G401 (cell line): ENCODE measurements around the gene GDPD2. TPM values are rescaled to one million over a fixed set of nuclear protein-coding genes. Genes with fewer than 3 reads are reported as not detected.
A peak's percentile ranks its signal among the peaks of the same experiment; 100 is the strongest.

ENCODE experiments used
- DNase-seq: peaks from one replicate; pipeline ENCODE4 v3.0.0-alpha.2; 2015; ENCODE audit warnings: low spot score
- in situ Hi-C: cut with HindIII; loops from 2 replicates; pipeline ENCODE4 v1.10.0; 2016; ENCODE audit warnings: low sequenced_read_pairs, mixed read lengths
- total RNA-seq: library from RNA; depleted of rRNA; stranded (reverse); fragments of >200 nt; shearing (Covaris generic); gene quantifications from 2 replicates; pipeline ENCODE4 v1.2.3, GENCODE V29; 2014

GDPD2 gene
- total RNA-seq, 1 experiment from 2014 or later, result 0.54 TPM

DNA sequence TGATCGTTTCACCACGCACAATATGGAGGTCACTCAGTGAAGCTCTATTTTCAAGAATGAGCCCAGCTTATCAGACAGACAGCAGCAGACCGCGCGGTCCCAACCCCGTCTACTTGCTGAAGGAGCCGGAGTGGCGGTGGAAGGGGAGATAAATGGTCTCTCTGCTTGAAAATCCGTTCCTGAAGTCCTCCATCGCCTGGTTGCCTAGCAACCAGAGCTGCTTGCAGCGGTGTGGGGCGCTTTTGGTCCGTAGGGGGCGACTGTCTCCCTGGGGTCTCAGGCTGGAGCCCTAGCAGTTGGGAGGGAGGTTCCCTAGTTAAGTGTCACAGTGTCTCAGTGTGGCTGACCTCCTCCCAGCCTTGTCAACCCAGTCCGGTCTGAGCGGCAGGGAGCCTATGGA is 13.2 kb downstream of the GDPD2 start:
- no peak for DNase-seq
- in situ Hi-C loops, result no loop called here

DNA sequence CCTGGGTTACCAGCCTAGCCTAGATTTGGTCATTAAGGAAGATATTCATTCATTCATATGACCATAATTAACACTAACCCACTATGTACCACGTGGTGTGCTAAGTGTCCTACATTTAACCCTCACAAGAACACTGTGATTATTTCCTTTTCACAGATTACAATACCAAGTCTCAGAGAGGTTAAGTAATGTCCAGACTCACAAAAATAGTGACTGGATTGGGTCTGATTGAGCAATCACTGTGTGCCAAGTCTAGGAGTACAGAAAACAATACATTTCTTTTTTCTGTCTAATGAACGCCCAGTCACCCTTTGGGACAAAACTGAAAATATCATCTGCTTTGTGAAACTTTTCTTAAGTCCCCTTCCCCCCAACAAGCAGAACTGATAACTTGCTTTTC is 13.9 kb downstream of the GDPD2 start:
- DNase-seq, result no peak
- in situ Hi-C loops, result no loop called here

DNA sequence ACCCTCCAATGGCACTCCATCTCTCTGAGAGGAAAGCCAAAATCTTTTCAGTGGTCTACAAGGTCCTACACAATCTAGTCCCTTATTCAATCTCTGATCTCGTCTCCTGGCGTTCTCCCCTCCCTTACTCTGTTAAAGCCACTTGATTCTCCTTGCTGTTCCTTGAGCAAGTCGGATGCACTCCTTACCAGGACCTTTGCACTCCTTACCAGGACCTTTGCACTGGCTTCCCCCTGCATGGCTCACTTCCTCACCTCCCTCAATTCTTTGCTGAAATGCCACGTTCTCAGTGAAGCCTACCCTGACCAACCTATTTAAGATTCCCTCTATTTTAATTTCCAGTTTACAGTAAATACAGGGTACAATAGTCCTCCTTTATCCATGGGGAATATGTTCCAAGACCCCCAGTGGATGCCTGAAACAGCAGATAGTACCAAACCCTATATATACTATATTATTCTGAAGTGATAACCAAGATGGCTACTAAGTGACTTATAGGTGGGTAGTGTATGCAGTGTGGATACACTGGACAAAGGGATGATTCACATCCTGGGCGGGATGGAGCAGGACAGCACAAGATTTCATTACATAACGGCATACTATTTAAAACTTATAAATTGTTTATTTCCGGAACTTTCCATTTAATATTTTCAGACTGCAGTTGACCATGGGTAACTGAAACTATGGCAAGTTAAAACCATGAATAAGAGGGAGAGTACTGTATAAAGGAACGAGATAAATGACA is 15.0 kb downstream of the GDPD2 start:
- in situ Hi-C loops, result no loop called here
- DNase-seq, result no peak

DNA sequence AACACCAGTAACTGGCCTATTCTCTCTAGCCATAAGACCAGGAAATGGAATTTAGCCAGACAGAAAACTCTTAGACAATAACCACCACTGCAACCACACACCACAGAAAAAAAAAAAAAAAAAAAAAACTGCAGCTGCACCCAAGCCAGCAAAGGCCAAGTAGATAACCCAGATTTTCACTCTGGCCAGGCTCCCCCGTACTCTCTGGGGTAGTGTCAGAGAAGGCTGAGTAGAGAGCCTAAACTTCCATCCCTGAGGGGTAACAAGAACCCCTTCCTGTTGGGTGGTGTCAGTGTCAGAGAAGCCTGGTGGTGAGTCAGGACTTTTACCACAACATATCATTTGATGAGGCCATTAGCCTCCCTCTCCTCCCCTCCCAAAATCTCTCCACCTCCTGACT is 15.9 kb downstream of the GDPD2 start:
- in situ Hi-C loops, result no loop called here
- DNase-seq, result no peak

DNA sequence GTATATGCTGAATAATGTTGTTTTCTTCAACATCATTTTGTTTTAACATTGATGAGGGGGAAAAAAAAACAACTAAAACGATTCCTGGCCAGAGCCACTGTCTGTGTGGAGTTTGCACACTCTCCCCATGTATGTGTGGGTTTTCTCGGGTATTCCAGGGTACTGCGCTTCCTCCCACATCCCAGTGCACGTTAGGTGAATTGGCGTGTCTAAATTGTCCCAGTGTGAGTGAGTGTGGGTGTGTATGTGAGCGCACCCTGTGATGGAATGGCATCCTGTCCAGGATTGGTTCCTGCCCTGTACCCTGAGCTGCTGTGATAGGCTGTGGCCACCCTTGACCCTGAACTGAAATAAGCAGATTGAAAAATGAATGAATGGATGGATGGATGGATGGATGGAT is 19.1 kb downstream of the GDPD2 start:
- no peak for DNase-seq
- in situ Hi-C loops, result no loop called here

DNA sequence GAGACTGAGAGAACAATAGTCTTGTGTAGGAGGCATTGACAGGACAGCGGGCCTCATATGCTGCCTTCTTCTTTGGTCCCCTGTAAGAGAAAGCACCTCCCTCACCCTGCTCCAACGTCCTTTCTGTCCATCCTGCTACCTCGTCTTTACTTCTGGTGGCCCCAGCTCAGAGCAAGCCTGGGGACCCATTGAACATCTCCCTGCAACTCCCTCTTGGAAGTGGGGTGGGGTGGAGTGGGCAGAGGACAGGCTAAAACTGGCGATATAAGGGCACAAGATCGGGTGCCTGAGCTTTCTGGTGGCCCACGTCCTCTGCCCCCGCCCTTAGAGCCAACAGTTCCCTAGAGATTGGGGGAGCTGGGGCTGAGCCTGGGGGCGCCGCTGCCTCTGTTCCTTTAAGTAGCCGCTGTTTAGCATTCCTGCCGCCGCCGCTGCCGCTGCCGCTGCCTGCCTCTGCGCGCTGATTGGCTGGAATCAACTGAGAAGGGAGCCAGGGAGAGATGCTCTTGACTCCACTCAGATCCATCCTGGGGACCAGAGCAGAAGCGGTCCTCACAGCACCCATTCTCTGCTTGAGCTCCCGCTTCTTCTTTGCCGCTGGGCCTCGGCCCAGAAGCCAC is 21.3 kb downstream of the GDPD2 start, which contains the start of gene DLG3:
Gene DLG3 (plus strand): TSS at position 510 of the 620 bp plus-strand sequence. CDS start 367 bp downstream, outside the sequence.
- peak; percentile 81 for DNase-seq

DNA sequence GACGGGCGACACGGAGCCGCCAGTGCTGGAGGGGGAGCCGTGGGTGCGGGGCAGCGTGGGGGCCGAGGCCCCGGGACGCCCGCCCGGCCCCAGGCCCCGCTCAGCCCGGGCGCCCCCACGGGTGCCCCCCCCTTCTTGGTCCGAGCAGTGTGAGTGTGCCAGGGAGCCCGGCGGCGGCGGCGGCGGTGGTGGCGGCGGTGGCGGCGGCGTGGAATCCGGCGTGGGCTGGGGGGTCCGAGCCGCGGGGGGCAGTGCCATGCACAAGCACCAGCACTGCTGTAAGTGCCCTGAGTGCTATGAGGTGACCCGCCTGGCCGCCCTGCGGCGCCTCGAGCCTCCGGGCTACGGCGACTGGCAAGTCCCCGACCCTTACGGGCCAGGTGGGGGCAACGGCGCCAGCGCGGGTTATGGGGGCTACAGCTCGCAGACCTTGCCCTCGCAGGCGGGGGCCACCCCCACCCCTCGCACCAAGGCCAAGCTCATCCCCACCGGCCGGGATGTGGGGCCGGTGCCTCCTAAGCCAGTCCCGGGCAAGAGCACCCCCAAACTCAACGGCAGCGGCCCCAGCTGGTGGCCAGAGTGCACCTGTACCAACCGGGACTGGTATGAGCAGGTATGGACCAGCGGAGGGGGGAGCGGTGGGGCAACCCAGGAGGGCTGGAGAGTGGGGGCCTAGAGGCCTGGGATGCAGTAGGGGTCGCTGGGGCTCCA is 22.0 kb downstream of the GDPD2 start:
- DNase-seq, result no peak
- in situ Hi-C loops, result no loop called here

More for the DNA sequence above, 21.3 kb downstream of the GDPD2 start, which contains the start of gene DLG3:
- in situ Hi-C loops, result no loop called here

DNA sequence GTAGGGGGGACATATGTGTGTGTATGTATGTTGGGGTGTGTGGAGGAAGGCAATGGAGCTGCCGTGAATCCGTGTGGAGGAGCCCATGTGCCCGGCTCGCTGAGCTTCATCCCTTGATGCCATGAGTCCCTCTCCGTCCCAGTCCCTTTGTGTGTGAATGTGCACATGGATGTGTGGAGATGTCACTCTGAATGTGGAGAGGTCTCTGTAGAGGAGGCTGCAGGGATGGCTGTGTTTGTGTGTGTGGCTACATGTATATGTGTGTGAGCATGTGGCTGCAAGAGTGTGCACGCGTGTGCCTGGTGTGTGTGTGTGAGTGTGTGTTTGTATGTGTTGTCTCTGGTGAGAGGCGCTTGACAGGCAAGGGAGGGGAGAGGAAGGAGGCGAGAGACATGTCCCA is 22.8 kb downstream of the GDPD2 start:
- DNase-seq, result peak; percentile 46
- in situ Hi-C loops, result no loop called here

DNA sequence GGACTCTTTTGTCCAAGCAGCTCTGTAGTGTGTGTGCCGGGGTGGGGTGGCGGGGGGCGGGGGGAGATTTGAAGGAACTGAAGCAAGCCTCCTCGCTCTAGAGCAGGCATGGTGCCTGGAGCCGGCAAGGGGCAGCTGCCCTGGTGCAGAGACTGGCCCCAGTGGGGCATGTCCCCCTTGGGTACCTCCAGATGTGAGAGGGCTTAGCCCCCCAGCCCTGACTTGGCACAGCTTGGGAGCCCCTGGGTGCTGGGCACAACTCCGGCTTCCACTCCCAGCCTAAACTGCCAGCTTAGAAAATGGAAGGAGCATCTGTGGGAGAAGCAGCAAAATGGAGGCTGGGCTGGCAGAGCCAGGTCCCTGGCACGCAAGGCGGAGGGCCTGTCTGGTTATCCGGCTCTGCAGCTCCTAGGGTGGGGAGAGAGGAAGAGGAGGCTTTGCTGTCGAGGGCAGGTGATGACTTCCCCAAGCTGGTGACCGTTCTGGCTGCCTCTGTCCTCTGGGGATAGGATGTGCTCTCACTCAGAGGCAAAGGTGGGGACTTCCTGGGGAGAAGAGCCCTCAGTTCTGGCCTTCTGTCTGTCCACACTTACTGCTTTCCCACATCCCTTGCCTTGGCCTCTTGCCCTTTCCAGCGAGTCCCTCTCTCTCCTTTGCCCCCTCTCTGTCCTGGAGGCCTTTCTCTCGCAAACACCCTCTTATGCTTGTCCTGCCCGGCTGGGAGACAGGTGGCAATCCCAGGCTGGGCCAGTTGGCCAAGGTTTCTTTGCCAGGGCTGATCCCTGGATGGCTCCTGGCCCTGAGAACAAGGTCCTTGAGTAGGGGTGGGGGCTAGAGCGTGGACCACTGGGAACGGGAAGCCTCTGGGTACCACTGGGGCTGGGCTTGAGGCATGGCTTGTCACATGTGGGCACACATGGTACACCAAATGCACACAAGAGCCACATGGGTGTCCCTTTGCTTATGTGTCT is 23.6 kb downstream of the GDPD2 start:
- peak; percentile 10 for DNase-seq
- in situ Hi-C loops, result no loop called here

DNA sequence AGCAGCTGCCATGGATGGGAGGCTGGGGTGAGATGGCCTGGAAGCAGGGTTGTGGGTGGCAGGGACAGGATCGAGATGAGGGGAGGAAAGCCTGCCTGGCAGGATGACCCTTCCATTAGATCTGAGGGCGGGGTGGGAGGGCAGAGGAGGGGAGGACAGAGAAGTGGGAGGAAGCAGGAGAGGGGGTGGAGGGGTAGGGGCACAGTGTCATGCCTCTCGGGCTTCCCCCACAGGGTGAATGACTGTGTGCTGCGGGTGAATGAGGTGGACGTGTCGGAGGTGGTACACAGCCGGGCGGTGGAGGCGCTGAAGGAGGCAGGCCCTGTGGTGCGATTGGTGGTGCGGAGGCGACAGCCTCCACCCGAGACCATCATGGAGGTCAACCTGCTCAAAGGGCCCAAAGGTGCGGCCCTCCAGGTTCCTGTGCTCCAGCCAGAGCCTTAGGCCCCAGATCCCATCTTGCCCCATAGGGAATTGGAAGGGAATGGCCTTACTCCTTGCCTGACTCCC is 26.4 kb downstream of the GDPD2 start:
- in situ Hi-C loops, result no loop called here

DNA sequence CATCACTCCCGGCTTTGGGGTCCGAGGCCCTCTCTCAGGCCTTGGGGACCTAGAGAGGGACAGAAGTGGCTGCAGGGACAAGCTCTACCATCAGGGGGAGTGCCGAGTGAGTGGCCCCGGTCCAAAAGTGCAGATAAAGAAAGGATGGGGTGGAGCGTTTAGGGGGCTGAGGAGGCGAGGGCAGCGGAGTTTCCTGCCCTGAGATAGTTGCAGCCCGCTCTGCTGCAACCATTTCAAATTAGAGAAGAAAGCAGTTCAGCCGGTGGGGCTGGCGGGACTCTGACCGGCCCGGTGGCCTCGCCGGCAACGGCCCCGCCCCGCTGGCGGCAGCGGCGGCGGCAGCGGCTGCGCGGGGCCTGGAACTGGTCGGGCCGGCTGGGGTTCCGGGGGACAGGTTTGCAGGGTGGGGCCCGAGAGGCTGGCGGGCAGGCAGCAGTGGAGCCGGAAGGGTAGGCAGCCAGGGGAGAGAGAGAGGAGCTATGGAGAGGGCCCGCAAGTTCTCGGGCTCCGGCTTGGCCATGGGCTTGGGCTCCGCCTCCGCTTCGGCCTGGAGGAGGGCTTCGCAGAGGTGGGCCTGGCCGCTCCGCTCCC is 29.1 kb downstream of the GDPD2 start:
- in situ Hi-C loops, result no loop called here
- DNase-seq, result peak; percentile 51

More for the DNA sequence above, 26.4 kb downstream of the GDPD2 start:
- no peak for DNase-seq

DNA sequence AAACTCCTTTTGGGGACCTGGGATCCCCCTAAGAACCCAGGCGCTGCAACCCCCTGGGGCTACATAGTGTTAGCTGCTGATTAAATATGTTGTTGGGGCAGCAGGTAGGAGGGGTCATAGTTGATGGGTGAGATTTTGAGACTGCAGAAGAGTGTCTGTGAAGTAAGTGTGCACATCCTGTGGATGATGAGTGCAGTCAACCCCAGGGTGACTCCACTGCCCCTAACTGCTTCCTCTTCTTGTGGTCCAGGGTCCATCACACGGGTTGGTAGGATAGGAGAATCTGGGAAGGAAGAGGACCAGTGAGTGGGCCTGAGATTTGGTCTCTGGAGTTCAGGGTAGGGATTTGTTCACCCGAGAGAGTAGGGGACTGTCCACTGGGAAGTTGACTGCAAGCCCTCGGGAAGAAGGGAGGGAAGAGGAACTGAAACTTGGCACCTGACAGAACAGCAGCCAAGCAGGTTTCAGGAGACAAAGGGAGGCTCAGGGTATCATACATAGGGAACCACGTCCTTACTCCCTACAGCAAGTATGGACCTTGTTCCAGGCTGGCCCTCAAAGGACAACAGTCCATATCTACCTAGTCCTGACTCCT is 30.0 kb downstream of the GDPD2 start:
- in situ Hi-C loops, result no loop called here

DNA sequence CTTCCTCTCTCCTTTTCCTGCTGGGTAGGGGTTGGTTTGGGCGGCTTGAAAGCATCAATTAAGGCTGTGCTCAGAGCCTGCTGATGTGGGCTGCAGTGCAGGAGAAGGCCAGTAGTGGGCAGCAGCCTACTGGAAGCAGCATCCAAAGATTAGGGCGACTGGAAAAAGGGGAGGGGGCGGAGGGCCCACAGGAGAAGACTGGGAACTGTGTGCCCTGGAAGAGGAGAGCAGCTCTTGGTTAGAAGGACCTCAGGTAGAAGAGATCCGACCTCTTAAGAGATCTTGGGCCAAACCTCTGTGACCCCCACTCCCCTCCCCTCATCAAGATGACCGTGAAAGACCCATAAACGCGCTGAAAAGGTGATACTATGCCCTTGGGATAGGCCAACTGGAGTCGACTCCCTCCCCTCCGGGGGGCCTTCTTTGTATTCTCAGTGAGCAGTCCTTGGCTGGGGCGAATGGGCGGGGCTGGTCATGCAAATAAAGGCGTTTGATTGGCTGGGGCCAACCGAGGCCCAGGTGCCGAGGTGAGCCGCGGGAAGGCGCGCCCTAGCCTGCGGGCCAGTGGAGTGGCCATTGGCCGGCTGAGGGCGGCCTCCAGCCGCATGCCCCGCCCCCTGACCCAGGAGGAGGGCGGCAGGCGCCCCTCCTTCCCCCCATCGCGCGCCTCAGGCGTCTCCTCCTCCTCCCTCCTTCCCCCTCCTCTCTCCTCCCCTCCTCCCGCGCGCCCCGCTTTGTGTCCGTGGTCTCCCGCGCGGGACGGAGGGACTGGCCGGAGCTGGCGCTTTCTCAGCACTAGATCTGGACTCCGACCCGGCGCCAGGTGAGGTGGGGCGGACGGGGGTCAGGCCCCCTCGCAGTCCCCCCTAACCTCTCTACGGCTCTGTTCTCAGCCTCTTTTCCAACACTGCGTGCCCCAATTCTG is 31.6 kb downstream of the GDPD2 start:
- peak; percentile 76 for DNase-seq
- in situ Hi-C loops, result no loop called here

More for the DNA sequence above, 30.0 kb downstream of the GDPD2 start:
- DNase-seq, result no peak

DNA sequence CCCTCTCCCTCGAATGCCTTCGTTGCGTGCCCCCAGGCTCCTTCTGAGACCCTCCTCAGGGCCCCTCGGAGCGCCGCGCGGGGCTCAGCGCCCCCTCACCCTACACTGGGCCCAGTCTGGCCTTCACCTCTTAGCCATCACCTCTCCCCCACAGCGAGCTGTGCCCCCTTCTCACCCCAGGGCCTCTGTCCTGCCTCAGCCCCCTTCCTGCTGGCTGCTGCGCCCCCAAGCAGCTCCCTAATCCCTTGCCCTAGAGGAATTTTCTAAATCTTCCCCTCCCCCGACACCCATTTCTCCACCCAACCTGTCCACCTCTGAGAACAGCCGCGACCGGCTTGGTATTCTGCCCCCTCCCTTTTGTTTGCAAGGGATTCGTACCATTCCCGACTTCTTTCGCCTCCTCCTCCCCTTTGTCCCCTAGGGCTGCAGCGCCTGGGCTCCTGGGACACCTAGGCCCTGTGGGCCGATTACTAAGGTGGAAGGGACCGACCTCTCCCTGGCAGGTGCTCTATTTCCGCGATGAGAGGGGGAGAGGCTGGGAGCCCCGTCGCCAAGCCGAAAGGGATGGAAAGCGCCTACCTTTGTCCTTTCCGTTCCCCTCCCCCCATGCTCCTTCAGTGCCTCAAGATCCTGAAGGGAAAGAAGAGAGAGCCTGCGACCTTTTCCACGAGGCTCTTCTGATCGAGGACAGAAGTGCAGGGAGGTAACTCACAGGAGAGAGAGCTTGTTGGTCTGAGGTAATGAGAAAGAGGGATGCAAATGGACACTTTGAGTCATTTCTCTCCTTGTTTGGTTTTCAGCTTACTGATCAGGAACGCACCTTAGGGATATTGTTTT is 32.5 kb downstream of the GDPD2 start:
- DNase-seq, result peak; percentile 14
- in situ Hi-C loops, result no loop called here

DNA sequence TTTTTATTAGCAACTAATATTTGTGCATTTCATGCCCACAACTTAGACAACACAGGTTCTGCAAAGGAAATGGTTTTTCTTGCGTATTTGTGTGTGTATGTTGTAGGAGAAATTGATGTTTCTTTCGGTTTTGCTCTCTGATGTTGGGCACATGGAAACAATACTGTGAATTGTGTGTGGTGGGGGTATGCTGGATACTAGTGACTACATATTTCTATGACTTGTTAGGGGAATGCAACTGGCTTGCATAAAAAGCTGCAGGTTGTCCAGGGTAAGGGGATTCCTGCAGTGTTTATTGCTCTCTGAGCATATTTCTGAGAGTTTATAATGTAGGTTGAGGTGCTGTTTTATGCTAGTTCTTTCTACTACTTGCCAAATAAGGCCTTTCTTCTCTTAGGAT is 33.1 kb downstream of the GDPD2 start:
- in situ Hi-C loops, result no loop called here
- DNase-seq, result no peak

DNA sequence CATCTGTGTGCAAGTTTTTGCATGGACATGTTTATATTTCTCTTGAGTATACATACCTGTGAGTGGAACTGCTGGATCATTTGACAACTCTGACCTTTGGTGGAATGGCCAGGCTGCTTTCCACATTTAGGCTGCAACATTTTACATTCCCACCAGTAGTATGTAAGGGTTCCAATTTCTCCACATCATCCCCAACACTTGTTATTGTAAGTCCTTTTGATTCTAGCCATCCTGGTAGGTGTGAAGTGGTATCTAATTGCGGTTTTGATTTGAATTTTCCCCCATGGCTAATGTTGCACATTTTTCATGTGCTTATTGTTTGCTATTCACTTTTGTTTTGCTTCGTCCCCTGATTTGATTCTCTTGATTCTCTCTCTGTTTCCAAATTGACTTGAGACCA is 37.9 kb downstream of the GDPD2 start:
- in situ Hi-C loops, result no loop called here
- DNase-seq, result no peak
